Activated CD4-positive, alpha-beta T cell treated with anti-CD3 and anti-CD28 coated beads, Interleukin-2, amount 50 U/mL, for 1 hour (primary cell): ENCODE measurements around the gene CACUL1.
"Not testable (repeated sequence)": the region's sequence is repeated elsewhere in the genome, so short reads cannot be mapped to it uniquely, and the experiment has no call there.

ENCODE experiments used
- DNase-seq: peaks from one replicate; pipeline ENCODE4 v3.0.0-alpha.2; 2020

Gene CACUL1

DNA sequence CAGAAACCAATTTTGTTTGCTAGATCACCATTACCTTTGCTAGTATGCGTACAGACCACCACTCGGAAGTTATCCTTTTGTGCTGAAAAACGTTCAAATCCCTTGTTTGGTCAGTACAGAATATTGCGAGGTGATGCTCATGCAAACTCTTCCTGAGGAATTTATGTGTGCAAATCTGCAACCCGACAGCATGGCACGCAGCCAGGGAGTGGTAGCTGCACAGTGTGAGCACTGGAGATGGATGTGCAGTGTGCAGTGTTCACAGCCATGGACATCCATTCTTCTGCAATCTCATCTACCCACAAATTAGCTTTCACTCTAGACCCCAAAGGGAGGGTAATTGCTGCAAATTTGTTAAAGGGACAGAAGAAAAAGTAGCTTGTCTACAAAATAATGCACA, 72.2 kb downstream of the CACUL1 start:
- DNase-seq = no peak

DNA sequence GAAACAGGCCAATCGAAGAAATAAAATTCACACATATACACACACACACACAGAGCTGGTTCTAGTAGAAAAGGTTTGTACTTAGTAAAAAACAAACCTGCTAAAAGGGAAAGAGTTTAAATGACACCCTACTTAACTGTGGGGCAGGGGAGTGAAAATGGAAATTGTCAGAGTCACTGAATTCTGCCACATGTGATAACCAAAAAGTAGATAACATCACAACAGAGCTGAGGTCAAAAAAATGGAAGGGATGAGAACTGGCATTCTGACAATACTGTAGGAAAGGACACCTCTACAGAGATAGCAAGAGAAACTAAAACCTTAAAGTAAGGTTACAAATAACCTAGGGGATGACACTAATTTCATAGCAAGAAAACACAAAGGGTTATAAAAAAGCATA, 74.6 kb downstream of the CACUL1 start:
- no peak for DNase-seq

DNA sequence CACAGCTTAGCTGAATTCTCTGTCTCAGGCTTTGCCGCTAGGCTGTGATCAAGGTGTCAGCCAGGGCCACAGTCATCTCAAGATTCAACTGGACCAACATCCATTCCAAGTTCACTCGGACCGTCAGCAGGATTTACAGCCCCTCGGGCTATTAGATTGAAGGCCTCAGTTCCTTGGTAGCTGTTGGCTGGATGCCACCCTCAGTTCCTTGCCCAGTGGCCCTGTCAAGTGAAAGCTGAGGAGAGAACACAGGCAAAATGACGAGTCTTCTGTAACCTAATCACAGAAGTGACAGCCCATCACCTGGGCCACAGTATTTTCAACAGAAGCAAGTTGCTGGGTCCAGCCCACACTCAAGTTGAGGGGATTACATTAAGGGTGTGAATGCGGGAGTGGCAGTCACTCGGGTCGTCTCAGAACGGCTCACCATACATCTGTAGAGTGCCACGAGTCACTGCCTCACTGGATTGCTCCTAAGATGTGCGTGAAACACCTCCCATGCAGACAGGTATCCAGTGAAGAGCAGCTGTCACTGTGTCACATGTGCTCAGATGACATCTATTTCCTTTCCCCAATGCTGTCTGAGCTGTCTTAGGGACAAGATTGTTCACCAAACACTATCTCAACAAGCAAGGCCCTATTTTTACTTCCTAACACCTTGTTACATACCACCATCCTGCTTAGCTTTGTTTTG, 80.4 kb downstream of the CACUL1 start:
- DNase-seq = no peak

DNA sequence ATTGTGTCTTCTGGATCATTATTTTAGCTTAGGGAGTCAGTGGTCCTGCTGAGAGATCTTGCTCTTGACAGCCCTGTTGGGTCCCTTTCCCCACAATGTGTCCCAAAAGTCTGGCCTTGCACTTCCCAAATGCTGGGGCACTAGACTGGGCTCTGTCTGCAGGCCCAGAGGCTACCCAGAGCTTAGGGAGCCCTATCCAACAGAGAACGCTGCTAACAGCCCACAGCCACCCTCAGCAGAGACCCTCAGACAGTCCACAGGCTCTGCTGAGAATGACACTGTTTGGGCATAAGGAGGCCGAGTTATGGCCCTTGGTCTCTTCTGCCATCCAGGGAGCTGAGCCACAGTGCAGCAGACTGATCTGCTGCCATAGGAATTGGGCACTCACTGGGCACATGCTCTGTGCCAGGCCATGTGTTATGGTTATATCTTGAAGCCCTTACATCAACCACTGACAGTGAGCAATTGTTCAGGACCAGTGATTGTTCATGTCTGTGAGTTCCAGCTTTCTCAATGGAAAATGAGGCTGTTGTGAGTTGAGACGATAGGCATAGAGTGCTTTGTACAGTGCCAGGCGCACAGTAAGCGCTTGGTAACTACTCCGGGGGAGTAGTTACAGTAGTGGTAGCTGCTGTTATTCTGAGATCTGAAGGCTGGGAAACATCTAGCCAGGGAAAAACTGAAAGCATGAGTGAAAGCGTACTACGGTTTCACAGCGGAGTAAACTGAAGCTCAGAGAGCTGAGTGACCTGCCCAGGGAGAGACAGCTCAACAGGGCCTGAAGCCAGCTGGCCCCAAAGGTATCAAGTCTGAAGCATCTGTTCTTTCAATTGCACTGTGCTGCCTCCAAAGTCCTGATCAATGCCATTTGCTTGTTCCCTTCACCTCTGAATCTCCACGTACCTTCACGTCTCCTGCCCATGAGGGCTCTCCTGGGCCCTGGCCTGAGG, 81.7 kb downstream of the CACUL1 start:
- no peak for DNase-seq

DNA sequence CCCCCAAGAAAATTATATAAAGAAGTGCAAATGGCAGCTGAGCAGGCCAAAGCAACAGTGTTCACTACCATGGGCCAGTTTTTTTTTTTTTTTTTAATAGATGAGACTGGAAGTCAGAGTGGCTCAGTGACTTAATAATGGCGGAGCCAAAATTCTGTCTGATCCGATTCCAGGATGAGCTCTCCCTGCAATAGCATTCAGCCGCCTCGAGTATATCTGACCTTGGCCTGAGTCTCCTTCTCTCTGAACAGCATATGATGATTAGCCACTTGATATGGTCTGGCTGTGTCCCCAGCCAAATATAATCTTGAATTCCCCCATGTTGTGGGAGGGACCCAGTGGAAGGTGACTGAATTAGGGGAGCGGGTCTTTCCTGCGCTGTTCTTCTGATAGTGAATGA, 82.6 kb downstream of the CACUL1 start:
- DNase-seq = no peak

DNA sequence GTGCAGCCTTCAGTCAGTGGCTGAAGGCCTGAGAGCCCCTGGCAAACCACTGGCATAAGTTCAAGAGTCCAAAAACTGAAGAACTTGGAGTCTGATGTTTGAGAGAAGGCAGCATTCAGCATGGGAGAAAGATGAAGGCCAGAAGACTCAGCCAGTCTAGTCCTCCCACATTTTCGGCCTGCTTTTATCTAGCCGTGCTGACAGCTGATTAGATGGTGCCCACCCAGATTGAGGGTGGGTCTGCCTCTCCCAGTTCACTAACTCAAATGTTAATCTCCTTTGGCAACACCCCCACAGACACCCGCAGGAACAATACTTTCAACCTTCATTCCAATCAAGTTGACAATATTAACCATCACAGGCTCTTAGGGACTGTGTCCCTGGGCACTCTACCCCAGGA, 83.5 kb downstream of the CACUL1 start:
- DNase-seq = not testable (repeated sequence)

DNA sequence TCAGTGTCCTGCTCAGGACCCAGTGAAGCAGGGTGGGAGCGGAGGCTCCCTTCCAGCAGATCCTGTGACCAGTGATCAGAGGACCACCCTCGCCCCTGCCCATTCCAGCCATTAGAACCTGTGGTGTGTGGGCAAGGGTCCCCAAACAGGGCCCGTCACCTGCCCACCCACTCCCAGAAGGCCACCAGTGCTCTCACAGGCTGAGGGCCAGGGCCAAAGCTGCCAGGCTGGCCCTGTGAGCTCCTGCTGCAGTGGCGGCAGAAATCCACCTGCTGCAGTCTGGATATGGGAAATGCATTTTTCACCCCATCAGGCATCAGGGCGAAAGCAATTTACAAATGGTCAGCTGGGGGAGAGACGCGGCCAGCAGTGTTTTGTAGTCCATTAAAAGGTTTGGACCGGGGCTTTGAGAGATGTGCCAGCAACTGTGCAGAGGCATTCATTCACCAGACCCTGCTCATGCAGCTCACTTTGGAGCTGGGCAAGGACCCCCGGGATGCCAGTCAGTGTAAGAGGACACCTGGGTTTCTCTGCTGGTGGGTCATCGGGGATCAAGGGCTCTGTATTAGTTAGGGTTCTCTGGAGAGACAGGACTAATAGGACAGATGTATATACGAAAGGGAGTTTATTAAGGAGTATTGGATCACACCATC, 84.2 kb downstream of the CACUL1 start:
- DNase-seq = no peak

DNA sequence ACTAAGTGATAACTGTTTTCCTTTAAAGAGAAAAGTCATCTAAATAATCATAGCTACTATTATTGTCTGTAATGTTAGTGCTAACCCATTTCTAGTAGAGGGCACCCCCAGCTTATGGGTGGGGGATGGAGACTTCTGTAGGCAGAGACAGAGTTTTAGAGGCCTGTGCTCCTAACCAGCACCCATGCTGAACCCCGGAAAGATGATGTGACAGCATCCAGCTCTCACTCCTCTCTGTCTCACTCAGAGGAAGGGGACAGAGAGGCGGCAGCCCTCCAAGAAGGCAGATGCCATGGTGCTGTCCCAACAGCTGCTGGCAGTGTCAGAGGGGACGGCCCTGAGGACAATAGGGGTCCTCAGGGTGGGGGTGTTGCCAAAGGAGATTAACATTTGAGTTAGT, 84.9 kb downstream of the CACUL1 start:
- no peak for DNase-seq

DNA sequence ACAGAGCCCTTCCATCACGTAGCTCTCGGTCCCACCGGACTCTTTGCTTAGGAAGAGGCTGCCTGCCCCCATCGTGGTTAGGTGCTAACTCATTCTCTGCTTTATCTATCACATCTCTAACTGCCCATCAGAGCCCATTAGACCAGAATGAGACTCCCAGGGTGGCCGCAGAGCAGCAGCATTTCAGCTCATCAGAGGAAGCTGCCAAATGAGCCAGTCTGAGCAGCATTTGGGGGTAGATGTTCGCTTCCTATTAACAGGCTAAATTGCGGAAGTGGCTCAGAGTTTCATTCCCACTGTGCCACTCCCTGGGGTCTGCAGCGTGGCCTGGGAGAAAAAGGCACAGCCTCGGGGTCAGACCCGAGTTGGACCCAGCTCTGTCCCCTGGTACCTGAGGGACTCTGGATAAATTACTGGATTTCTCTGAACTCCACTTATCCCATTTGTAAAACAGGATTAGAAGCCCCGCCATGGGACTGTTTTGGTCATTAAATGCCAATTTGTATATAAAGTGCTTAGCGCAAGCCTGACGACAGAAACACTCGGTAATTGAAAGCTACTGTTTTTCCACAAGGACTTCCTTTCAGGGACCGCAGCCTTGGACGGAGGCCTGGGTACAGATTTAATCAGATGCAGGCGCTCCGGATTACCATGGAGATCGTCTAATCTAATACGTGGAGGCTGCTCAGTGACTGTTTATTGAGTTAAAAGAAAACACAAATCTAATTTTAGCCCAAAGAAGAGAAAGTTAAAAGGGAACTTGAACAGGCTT, 85.6 kb downstream of the CACUL1 start:
- no peak for DNase-seq

DNA sequence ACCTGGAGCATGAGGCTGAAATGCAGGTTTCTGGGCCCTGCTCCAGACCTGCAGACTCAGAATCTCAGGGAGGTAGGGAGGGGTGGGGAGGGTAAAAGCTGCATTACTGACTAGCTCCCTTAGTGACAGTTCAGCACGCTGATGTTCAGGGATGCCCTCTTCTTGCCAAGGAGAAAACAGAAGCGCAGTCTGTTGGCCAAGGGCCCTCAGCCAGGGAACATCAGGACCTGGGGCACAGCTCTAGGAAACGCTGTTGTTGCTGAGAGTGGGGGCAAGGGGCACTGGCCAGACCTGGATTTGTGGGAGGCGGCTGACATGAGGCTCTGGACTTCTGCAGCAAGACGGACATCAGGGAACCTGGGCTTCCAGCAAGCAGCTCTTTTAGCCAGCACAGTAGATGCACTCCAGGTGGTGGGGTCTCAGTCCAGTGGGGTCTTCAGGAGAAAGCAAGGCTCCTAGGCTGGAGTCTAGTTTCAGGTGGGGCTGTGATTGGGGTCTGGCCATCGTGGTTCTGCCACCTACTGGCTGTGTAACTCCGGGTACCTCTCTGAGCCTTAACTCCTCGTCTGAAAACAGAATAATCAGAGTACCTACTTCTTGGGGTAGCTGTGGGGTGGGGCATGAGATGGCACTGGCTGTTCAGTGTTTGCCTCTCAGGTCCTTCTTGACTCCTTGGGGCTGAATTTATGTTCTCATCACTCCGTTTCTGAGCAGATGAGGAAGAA, 86.4 kb downstream of the CACUL1 start:
- DNase-seq = no peak

DNA sequence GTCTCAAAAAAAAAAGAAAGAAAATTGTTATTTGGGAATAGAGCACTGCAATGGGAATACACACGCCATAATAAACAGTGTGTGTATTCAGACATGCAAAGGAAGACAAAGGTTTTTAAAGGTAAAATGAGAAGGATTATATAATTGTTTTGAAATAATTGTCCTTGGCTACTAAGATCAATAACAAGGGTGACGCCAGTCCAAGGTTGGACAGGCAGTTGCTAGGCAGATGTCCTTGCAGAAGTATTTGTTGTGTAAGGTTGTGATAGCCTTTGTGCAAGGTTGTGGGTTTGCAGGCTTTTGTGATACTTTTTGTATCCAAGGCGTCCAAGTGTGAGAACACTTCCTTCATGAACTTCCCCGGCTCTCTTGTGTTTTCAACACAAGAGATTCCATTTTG, 87.0 kb downstream of the CACUL1 start:
- DNase-seq = no peak

DNA sequence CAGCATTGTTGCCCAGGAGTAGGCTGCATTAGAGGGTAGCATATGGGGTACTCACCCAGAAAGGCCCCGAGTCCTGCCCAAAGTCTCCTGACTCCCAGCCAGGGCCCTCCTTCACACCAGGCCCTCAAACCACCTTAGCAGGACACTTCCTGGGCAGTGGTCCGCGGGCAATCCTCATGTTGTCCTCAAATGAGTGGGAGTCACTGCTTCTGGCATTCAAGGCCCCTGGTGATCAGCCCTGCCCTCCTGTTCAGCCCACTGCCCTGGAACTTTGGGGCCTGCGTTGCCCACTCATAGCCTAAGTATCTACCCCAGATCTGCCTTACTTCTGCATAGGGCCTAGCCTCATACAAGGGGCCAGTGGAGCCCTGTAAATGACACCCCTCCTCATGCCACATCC, 88.4 kb downstream of the CACUL1 start:
- DNase-seq = no peak

DNA sequence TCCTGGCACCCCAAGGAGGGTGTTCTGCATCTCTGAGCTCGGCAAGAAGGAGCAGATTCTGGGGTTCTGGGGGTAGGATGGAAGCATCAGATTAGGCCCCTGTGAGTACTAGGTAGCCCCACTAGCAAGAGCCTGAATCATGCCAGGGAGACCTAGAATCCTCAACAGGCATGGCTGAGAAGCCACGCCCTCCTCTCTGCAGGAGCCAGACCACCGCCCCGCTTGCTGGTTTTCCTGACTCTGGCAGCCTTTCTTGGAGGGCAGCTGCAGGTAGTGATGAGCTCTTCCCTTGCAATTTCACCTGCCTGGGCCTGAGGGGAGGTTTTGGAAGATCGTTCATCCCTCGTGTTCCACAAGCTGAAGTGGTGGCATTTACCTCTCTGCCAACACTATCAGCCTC, 90.4 kb downstream of the CACUL1 start:
- no peak for DNase-seq

DNA sequence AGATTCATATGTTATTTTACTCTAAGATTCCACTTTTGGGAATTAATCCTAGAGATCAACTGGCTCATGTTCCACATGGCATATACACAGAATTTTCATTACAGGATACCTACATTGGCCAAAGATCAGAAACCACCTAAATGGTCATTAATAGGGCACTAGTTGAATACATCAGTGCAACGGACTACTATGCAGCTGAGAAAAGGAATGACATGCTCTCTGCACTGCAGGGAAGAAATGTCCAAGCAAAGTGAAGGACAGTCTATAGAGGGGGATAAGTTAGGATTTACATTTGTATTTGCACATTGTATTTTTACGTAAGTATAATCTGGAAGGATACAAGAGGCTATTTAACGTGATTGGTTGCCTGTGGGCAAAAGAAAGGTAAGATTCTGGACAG, 91.6 kb downstream of the CACUL1 start:
- no peak for DNase-seq

DNA sequence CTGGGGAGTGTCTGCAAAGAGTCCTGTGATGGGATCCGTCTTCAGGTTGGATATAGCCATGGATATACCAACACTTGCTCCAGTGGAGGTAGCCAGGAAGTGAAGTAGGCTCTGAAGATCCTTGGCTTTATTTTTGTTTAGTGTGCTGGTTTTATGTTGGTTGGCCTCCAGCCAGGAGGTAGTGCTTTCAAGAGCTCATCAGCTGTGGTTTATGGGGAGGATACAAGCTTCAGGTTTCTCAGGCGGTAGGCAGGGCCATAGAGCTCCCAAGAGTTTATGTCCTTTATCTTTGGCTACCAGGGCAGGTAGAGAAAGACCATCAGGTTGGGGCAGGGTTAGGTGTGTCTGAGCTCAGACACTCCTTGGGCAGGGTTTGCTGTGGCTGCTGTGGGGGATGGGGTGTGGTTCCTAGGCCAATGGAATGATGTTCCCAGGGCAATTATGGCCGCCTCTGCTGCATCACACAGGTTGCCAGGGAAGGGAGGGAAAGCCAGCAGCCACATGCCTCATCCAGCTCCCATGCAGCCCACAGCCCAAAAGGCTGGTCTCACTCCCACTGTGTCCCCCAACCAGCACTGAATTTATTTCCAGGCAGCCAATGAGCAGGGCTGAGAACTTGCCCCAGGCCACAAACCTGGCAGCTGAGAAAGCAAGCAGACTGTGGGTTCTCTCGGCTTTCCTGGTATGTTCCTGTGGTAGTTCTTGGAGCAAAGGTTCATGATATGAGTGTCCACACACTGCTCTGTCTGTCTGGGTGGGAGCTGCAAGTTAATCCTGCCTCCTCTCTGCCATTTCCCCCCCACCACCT, 92.3 kb downstream of the CACUL1 start:
- no peak for DNase-seq

DNA sequence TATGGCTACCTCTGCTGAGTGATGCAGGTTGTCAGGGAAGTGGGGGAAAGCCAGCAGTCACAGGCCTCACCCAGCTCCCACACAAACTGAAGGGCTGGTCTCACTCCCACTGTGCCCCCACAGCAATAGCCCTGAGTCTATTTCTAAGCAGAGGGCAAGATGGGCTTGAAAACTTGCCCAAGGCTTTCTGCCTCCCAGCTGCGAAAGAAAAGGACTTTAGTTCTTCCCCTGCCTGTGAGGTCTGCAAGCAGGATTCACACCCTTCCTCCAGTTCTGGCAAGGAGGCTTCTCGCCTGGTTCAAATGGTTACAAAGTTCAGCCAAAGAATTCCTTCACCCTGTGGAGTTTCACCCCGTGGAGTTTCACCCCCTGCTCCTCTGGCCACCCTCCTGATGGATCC, 96.0 kb downstream of the CACUL1 start:
- no peak for DNase-seq

DNA sequence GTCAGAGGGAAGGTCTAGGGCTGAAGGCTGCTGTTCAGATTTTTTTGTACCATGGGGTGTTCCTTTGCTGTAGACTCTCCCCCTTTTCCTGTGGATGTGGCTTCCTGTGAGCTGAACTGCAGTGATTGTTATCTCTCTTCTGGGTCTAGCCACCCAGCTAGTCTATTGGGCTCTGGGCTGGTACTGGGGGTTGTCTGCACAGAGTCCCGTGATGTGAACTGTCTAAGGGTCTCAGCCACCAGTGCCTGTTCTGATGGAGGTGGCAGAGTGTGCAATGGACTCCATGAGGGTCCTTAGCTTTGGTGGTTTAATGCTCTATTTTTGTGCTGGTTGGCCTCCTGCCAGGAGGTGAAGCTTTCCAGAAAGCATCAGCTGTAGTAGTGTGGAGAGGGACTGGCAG, 96.6 kb downstream of the CACUL1 start:
- DNase-seq = peak; percentile 11

DNA sequence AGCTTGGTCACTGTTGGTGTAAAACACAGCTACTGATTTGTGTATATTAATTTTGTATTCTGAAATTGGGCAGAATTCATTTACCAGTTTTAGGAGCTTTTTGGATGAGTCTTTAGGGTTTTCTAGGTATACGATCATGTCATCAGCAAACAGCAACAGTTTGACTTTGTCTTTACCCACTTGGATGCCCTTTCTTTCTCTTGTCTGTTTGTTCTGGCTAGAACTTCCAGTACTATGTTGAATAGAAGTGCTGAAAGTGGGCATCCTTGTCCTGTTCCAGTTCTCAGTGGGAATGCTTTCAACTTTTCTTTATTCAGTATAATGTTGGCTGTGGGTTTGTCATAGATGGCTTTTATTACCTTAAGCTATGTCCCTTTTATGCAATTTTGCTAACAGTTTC, 109.5 kb downstream of the CACUL1 start:
- DNase-seq = not testable (repeated sequence)

DNA sequence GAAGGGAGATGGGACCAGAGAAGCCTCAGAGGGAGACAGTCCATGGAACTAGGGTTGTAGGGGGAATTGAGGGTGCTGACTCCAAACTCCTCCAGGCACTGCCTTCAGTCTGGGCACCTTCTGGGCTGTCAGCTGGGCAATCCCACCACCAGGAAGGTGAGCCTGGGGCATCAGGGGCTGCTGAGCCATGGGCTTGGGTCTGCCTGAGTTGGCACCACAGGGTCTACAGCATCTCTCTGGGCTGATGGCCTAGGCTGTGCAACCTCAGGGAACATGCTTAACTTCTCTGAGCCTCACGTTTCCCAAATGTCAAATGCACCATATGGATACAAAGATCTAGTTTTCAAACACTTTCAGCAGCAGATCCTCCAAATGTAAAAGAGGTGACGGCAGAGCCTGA, 112.5 kb downstream of the CACUL1 start:
- DNase-seq = no peak

DNA sequence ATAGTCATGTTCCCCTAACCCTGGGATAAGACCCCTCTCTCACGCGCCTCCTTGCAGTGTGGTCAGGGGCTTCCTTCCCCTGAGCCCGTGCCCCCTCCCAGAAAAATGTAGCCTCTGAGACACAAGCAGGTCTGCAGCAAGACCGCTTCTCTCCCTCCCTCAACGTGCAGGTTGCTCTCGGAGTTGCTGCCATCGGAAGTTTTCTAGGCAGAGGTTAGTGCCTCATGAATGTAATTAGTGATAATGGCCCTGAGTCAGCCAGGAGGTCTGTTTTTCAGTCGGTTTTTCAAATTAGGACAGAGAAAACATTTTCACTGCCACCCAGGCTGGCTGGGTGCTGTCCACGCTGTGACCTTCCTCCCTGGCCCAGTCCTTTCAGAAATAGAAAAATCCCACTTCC, 116.1 kb downstream of the CACUL1 start:
- no peak for DNase-seq

DNA sequence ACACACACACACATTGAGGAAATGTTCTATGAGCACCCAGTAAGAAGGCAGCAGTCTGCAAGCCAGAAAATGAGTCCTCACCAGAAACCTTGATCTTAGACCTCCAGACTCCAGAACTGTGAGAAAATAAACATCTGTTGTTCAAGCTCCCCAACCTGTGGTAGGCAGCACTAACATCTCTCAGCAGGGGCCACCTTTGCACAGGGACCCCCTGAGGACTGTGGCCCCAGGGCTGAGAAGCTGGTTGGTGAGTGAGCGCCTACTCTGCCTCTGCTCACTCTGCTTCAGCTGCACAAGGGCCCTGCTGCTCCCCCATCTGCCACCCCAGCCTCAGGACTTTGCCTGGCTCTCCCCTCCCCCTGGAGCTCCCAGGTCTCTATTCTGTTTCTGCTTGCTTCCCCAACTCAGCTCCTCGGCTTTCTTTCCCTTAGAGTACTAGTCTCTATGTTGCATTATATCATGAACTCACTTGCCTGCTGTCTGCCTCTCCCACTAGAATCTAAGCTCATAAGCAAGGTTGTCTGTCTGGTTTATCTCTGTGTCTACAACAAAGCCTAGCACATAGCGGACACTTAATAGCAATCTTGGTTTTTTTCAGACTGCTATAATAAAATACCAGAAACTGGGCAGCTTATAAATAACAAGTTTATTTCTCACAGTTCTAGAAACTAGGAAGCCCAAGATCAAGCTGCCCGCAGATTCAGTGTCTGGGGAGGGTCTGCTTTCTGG, 118.9 kb downstream of the CACUL1 start:
- no peak for DNase-seq
